Parathyroid adenoma (tissue), 2 donors: ENCODE measurements around the gene TFB1M.
"Not testable (repeated sequence)": the region's sequence is repeated elsewhere in the genome, so short reads cannot be mapped to it uniquely, and the experiment has no call there.

Source experiments
- H2AFZ ChIP-seq: fragments of 300-600 bp; sonication (generic); one replicate; pipeline ENCODE4 v1.7.0; 2017; ENCODE audit warnings: antibody characterized with exemption, mild to moderate bottlenecking
- H3K27ac ChIP-seq: fragments of 300-600 bp; sonication (generic); one replicate; pipeline ENCODE4 v1.7.0; 2017
- H3K27me3 ChIP-seq: fragments of 300-600 bp; sonication (generic); one replicate; pipeline ENCODE4 v1.7.0; 2017; ENCODE audit warnings: low read length; ENCODE audit not compliant: control insufficient read depth, insufficient read depth
- H3K36me3 ChIP-seq: fragments of 300-600 bp; sonication (generic); one replicate; pipeline ENCODE4 v1.7.0; 2017; ENCODE audit warnings: low read length; ENCODE audit not compliant: control insufficient read depth, insufficient read depth
- H3K4me1 ChIP-seq: fragments of 300-600 bp; sonication (generic); one replicate; pipeline ENCODE4 v1.7.0; 2017; ENCODE audit warnings: control low read depth
- H3K4me2 ChIP-seq: fragments of 300-600 bp; sonication (generic); one replicate; pipeline ENCODE4 v1.7.0; 2017; ENCODE audit warnings: low read length
- H3K4me3 ChIP-seq: fragments of 300-600 bp; sonication (generic); one replicate; pipeline ENCODE4 v1.7.0; 2017; ENCODE audit warnings: low read depth, low read length
- H3K79me2 ChIP-seq: fragments of 300-600 bp; sonication (generic); one replicate; pipeline ENCODE4 v1.7.0; 2017; ENCODE audit warnings: control low read depth
- H3K9ac ChIP-seq: fragments of 300-600 bp; sonication (generic); one replicate; pipeline ENCODE4 v1.7.0; 2017; ENCODE audit warnings: mild to moderate bottlenecking
- H3K9me3 ChIP-seq: fragments of 300-600 bp; sonication (generic); one replicate; pipeline ENCODE4 v1.7.0; 2017; ENCODE audit warnings: low read length; ENCODE audit not compliant: control insufficient read depth
- CTCF ChIP-seq: fragments of 300-600 bp; sonication (generic); IDR thresholded peaks from one replicate; pipeline ENCODE4 v1.7.0; 2017; ENCODE audit warnings: antibody characterized with exemption, mild to moderate bottlenecking
- donor health status: primary hyperparathyroidism.

The TFB1M gene

GRCh38 chr6:155316419-155316818, 2.1 kb upstream of the TFB1M start:
- Histone ChIP-seq H3K4me2 (no peak overlapping the region), H2AFZ (no peak overlapping the region), H3K27me3 (no peaks in the 10 kb centered on the region), H3K4me3 (no peak overlapping the region), H3K27ac (no peak overlapping the region), H3K36me3 (no peaks in the 10 kb centered on the region), H3K79me2 (no peaks in the 10 kb centered on the region), H3K9ac (no peak overlapping the region), H3K9me3 (no peaks in the 10 kb centered on the region), H3K4me1 (no peaks in the 10 kb centered on the region)
- no peak for TF ChIP-seq CTCF

- no peaks in the 10 kb centered on the region for H3K4me1 ChIP-seq
- H3K27me3 ChIP-seq = no peaks in the 10 kb centered on the region
- no peak overlapping the region for H3K9ac ChIP-seq
- peak overlapping the region; percentile 70 for H3K27ac ChIP-seq
- H3K4me3 ChIP-seq = peak overlapping the region; percentile 92
- H3K9me3 ChIP-seq = no peaks in the 10 kb centered on the region
- peak overlapping the region; percentile 94 for H3K4me2 ChIP-seq
- H3K36me3 ChIP-seq = no peaks in the 10 kb centered on the region
- TF ChIP-seq CTCF = no peak
- peak overlapping the region; percentile 98 for H2AFZ ChIP-seq
- no peaks in the 10 kb centered on the region for H3K79me2 ChIP-seq
These were observed 1.2 kb upstream of the TFB1M start for GRCh38 chr6:155315516-155315871.

GRCh38 chr6:155314773-155315515, 660 bp upstream of the TFB1M start:
- Histone ChIP-seq H3K27ac (peak overlapping the region; percentile 70), H3K79me2 (no peaks in the 10 kb centered on the region), H2AFZ (peak overlapping the region; percentile 98), H3K9ac (peak overlapping the region; percentile 16), H3K27me3 (no peaks in the 10 kb centered on the region), H3K4me2 (peak overlapping the region; percentile 94), H3K9me3 (no peaks in the 10 kb centered on the region), H3K4me1 (no peaks in the 10 kb centered on the region), H3K4me3 (peak overlapping the region; percentile 92), H3K36me3 (no peaks in the 10 kb centered on the region)
- no peak for TF ChIP-seq CTCF

GRCh38 chr6:155313602-155314091, 637 bp downstream of the TFB1M start:
- Histone ChIP-seq H3K36me3 (no peaks in the 10 kb centered on the region), H3K79me2 (no peaks in the 10 kb centered on the region), H3K27ac (peak overlapping the region; percentile 70), H3K4me2 (peak overlapping the region; percentile 94), H3K9me3 (no peaks in the 10 kb centered on the region), H3K9ac (peak overlapping the region; percentile 50), H2AFZ (peak overlapping the region; percentile 98), H3K4me3 (peak overlapping the region; percentile 92), H3K27me3 (no peaks in the 10 kb centered on the region), H3K4me1 (no peaks in the 10 kb centered on the region)
- no peak for TF ChIP-seq CTCF

GRCh38 chr6:155312950-155313349, 1.3 kb downstream of the TFB1M start:
- H3K9ac ChIP-seq, H3K27me3 ChIP-seq, H3K36me3 ChIP-seq, H3K27ac ChIP-seq, H2AFZ ChIP-seq, H3K4me1 ChIP-seq, H3K79me2 ChIP-seq, H3K4me3 ChIP-seq, H3K4me2 ChIP-seq, H3K9me3 ChIP-seq: not testable (repeated sequence)
